CD4-positive, alpha-beta T cell treated with Interferon gamma for 1 hour (primary cell): ENCODE data around the gene IGF1R.

Source experiments
- DNase-seq: peaks from one replicate; pipeline ENCODE4 v3.0.0-alpha.2; 2020

The IGF1R gene

GRCh38 chr15:98673133-98673532, 24.8 kb downstream of the IGF1R start:
- DNase-seq, result no peak

DNA sequence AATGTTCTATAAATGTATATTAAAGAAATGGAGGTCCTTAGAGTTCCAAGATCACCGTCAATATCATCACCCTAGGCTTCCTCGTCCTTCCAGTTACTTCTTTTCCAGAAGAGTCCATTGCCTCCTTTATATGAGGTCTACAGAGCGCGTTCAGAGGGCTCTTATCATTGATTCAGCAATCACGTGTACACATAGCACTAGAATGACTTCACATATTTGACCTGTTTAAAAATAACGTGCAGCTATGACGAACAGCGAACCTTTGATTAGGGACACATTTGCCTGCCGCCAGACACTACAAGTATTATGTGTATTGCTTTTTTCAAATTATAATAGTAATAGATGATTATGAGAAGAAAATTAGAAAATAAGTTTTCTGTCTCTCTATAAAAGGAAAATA, 26.0 kb downstream of the IGF1R start:
- no peak for DNase-seq

DNA sequence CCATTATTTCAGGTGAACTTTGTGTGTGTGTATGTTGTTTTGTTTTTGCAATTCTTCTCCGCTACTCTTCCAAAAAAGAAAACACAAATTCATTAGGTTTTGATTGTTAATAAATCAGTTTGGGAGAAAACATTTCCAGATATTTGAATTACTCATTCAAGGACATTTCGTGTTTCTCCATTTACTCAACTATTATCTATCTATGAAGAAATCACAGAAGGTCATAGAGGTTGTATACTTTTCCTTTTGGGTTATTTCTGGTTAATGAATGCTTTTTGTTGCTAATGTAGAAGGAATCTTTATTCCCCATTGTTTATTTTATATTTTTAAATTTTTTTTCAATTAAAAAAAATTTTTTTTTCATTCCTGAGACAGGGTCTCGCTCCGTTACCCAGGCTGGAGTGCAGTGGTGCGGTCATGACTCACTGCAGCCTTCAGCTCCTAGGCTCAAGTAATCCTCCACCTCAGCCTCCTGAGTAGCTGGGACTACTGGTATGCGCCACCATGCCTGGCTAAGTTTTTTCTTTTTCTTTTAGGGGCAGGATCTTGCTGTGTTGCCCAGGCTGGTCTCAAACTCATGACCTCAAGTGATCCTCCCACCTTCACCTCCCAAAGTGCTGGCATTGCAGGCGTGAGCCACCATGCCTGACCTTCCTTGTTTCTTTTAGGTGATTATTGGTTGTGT, 28.4 kb downstream of the IGF1R start:
- no peak for DNase-seq

GRCh38 chr15:98677345-98678059, 29.2 kb downstream of the IGF1R start:
- no peak for DNase-seq

GRCh38 chr15:98678484-98678883, 30.1 kb downstream of the IGF1R start:
- no peak for DNase-seq

DNA sequence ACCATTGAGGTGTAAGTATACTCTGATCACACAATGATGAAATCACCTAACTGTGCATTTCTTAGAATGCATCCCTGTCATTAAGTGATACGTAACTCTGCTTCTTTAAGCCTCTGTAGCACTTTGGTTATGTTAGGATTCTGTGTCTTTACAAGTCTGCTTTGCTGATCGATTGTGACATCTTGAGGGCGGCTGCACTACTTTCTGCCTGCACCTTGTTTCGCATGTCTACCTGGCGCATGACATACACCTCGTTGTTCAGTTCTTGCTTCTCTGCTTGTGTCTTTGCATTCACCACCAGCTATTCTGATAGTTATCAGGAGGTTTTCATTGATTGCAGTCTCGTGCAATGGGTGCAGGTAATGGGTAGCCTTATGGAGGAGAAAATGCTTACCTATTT, 32.7 kb downstream of the IGF1R start:
- no peak for DNase-seq

- no peak for DNase-seq
Observed at GRCh38 chr15:98682992-98683701, 34.8 kb downstream of the IGF1R start.

- no peak for DNase-seq
Observed at GRCh38 chr15:98683831-98684230, 35.5 kb downstream of the IGF1R start.

DNA sequence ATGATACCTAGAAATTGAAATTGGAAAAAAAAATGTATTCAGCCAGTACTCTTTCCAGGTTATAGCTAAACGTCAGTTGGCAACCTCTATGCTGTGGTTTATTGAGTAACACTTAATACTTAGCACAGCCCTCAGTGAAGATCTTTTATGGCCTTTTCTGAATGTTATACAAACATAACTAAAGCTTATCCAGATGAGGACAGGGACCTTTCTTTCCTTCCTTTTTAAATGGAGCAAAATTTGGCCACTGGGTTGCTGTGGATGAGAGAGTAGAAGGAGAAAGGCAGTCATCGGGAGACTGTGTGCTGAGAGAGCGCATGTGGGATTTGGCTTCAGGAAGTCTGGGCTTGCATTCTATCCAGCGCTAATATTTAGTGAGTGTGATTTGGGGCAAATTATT, 36.1 kb downstream of the IGF1R start:
- no peak for DNase-seq

DNA sequence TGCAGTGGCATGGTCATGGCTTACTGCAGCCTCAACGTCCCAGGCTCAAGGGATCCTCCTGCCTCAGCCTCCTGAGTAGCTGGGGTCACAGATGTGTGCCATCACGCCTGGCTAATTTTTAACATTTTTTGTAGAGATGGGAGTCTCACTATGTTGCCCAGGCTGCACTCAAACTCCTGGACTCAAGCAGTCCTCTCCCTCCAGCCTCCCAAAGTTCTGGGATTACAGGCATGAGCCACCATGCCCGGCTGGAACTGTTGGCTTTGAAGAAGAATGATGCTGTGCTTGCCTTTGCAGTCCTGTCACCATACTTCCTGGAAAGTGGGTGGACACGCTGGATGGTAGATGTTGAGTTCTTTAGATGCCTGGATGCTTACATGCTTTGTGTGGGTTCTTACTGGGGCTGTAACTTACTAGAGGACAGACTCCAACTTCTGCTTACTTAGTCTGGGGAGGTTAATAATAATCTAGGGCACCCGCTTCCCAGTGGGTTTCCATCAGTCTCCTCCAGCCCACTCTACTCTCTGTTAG, 36.7 kb downstream of the IGF1R start:
- DNase-seq, result no peak

DNA sequence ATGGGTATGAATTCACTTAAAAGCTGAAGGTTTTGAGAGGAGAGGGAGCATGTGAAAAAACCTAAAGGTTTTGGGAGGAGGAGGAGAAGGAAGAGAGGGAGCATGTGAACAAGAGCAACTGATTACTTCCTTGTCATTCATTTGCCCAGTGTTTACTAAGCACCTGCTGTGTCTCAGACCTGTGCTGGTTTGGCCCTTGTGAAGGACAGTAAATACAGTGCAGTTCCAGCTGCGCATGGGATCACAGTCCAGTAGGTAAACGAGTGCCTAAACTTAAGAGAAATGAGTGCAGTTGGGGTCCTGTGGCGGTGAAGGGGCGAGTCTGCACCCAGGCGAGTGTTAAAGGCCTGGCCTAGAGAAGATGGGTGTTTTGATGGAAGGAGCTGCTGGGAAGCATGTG, 38.6 kb downstream of the IGF1R start:
- DNase-seq, result no peak

- DNase-seq, result no peak
Observed at GRCh38 chr15:98689431-98689861, 41.1 kb downstream of the IGF1R start.

GRCh38 chr15:98690272-98690950, 42.1 kb downstream of the IGF1R start:
- DNase-seq, result no peak

DNA sequence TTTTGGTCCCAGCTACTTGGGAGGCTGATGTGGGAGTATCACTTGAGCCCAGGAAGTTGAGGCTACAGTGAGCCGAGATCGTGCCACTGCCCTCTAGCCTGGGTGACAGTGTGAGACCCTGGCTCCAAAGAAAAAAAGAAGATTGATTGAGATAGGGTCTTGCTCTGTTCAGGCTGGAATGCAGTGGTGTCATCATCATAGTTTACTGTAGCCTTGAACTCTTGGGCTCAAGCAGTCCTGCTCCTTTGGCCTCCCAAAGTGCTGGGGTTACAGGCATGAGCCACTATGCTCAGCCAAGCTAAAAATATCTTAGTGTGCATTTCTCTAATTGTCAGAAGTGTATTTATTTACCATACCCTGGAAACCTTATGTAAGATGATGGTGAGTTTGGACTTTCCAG, 43.9 kb downstream of the IGF1R start:
- DNase-seq, result no peak

DNA sequence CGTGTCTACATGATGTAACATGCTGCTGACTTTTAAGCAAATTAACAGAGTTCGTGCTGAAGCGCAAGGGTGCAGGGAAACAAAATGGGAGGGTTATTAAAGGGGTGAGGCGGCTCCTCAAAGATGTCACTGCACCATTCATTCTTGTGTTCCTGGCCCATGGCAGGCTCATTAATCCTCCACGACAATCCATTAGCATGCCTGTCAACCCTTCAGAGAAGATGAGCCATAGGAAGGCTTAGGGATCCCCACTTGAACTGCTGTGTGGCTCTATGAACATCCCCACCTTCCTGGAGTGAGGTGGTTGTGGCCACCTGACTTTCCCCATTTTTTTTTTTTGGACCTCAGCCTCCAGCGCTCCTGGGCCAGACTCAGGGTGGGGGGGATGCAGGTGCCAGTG, 45.8 kb downstream of the IGF1R start:
- no peak for DNase-seq

- no peak for DNase-seq
Observed at GRCh38 chr15:98698792-98699191, 50.5 kb downstream of the IGF1R start.

DNA sequence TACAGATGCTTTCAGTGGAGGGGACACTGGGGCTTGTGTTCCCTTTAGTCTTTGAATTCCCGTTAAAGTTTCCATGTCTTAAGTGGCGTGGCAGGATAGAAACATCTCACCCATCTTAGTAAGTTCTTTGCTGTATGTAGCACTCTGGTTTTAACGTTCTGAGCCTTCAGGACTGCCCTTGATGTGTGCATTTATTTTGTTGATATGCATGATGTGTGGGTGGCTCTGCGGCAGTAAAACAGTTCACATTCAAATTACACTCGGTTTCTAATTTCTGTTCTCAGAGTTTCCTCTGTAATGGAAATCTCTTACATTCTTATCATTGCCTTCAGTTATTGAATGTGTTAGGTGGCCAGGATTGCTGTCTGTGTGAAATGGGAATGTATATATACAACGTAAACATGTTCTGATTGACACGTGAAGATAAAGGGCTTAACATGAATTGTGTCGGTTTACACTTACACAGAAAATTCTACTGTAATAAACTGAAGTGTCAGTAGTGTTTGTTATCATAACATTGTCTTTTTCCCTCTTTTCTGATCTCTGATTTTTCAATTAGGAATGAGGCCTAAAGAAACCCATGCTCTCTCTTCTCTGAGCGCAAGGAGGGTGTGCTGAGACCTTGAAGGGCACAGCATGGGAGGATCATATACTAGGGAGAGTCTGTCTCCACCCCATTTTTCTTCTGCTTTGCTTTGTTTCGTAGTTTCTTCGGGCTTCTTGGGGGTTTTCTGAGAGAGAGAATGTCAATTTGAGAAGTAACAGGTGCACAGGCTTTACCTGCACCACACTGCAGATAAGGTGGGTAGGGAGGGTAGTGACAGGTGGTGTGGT, 51.5 kb downstream of the IGF1R start:
- DNase-seq, result no peak

- no peak for DNase-seq
Observed at GRCh38 chr15:98700519-98700918, 52.2 kb downstream of the IGF1R start.

DNA sequence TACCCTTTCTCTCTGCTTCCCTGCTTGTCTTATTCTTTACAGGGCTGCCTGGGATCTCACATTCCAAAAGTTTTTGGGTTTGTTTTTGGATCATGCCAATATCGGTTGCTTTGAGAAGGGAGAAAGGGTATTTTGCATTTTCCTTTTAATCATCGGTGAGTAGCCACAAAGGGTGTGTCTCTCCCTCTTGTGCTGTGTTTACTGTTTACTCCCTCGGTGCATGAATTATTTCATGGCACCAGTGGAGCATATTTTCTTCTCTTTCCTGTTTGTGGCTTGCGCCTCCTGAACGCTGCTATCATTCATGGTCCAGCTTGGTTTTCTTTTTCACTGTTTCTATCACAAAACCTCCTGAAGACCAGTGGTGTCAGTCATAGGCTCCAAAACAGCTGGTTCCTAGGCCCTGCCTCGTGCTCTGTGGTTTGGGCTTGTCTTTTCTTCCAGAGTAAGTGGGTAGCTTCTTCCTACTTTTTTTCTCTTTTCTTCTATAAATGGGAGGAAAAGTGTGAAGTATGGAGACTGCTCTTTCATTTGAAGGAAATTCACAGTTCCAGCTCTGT, 54.9 kb downstream of the IGF1R start:
- DNase-seq, result no peak

GRCh38 chr15:98705070-98705469, 56.7 kb downstream of the IGF1R start:
- DNase-seq, result no peak

DNA sequence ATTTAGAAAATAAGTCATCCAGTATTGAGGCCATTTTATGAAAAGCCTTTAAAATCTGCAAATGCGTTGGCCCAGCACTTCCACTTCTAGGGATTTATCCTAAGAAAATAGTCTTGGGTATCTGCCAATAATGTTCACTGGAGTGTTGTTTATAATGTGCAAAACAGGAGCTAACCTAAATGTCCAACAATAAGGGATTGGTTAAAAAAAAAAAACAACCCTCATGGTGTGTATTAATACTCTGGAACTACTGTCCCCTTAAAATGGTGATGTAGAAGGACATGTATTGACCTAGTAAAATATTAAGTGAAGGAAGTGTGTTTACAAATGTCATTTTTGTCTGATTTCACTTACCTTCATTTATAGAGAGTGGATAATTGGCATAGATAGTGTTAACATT, 58.0 kb downstream of the IGF1R start:
- DNase-seq, result no peak

- DNase-seq, result no peak
Observed at GRCh38 chr15:98706986-98707385, 58.6 kb downstream of the IGF1R start.
